ENCODE measurements around the gene PLA2G1B.

Gene PLA2G1B

GRCh38 chr12:120331390-120331789 lies 3.8 kb upstream of the PLA2G1B start:
- no peak for FAIRE-seq
- no peak for TF ChIP-seq CTCF (IDR thresholded peaks at IDR 0.05; ENCODE audit: insufficient read depth, missing control alignments)
- DNase-seq (ENCODE audit: insufficient read length, low spot score), result no peak

GRCh38 chr12:120328228-120328627 lies 649 bp upstream of the PLA2G1B start:
- no peak for FAIRE-seq
- no peak for TF ChIP-seq CTCF (IDR thresholded peaks at IDR 0.05; ENCODE audit: insufficient read depth, missing control alignments)

GRCh38 chr12:120324841-120325417 lies 2.6 kb downstream of the PLA2G1B start:
- no peak for TF ChIP-seq CTCF (IDR thresholded peaks at IDR 0.05; ENCODE audit: insufficient read depth, missing control alignments)
- FAIRE-seq (no peak), DNase-seq (ENCODE audit: insufficient read length, low spot score) (no peak)

More at GRCh38 chr12:120328228-120328627, 649 bp upstream of the PLA2G1B start:
- no peak for DNase-seq (ENCODE audit: insufficient read length, low spot score)

- no peak for FAIRE-seq
- no peak for DNase-seq (ENCODE audit: insufficient read length, low spot score)
- TF ChIP-seq CTCF (IDR thresholded peaks at IDR 0.05; ENCODE audit: insufficient read depth, missing control alignments), result no peak
Observed at GRCh38 chr12:120323772-120324171, 3.8 kb downstream of the PLA2G1B start.

GRCh38 chr12:120321382-120322202 lies 6.0 kb downstream of the PLA2G1B start:
- TF ChIP-seq CTCF (IDR thresholded peaks at IDR 0.05; ENCODE audit: insufficient read depth, missing control alignments), result no peak
- FAIRE-seq (no peak), DNase-seq (ENCODE audit: insufficient read length, low spot score) (no peak)

- DNase-seq (ENCODE audit: insufficient read length, low spot score) (peak; percentile 80), FAIRE-seq (peak; percentile 58)
- TF ChIP-seq CTCF (IDR thresholded peaks at IDR 0.05; ENCODE audit: insufficient read depth, missing control alignments), result peak; percentile 41
Observed at GRCh38 chr12:120317224-120318105, 10.1 kb downstream of the PLA2G1B start.
